ENCODE data around the gene MTMR2. TPM values are rescaled to one million over a fixed set of nuclear protein-coding genes. Genes with fewer than 3 reads are reported as not detected.

The MTMR2 gene
- total RNA-seq, 1 donor from 2014 or later: 68.0 TPM

- Histone ChIP-seq H2AFZ (ENCODE audit: low read depth, low read length) (no peak overlapping the region), H4K20me1 (ENCODE audit: insufficient read depth, low read length) (peaks cover 14% of the 10 kb centered on the region), H3K27me3 (ENCODE audit: insufficient read depth, low read length) (no peaks in the 10 kb centered on the region), H3K4me3 (ENCODE audit: insufficient read depth, low read depth, low read length) (no peak overlapping the region), H3K36me3 (ENCODE audit: insufficient read depth, low read length) (no peaks in the 10 kb centered on the region), H3K79me2 (ENCODE audit: insufficient read depth, low read length) (peaks cover 92% of the 10 kb centered on the region), H3K27ac (ENCODE audit: low read depth, low read length) (peak overlapping the region; percentile 62), H3K9me3 (ENCODE audit: insufficient read depth, low read depth, low read length) (no peaks in the 10 kb centered on the region), H3K4me1 (ENCODE audit: insufficient read depth, low read length) (peaks cover 19% of the 10 kb centered on the region), H3K9ac (ENCODE audit: low read length) (peak overlapping the region; percentile 3), H3K4me2 (ENCODE audit: low read length) (peak overlapping the region; percentile 12)
- Mint-ChIP-seq H3K4me1 (ENCODE audit: low read depth, unreplicated experiment) (peaks cover 25% of the 10 kb centered on the region), H3K27ac (ENCODE audit: unreplicated experiment) (no peak overlapping the region), H3K9me3 (ENCODE audit: unreplicated experiment) (no peaks in the 10 kb centered on the region), H3K4me3 (ENCODE audit: unreplicated experiment) (no peak overlapping the region), H3K27me3 (ENCODE audit: low read depth, unreplicated experiment) (no peaks in the 10 kb centered on the region), H3K36me3 (ENCODE audit: low read depth, unreplicated experiment) (no peaks in the 10 kb centered on the region)
- no peak for TF ChIP-seq CTCF (IDR thresholded peaks at IDR 0.05; ENCODE audit: insufficient read depth, low read depth, low read length)
- TF ChIP-seq EZH2 (IDR thresholded peaks at IDR 0.05; ENCODE audit: insufficient read depth, low read length): no peak
- FAIRE-seq (no peak), DNase-seq (ENCODE audit: low read depth) (peak; percentile 49)
These were observed 15.1 kb downstream of the MTMR2 start for GRCh38 chr11:95908826-95909225.

GRCh38 chr11:95907476-95907875, 16.4 kb downstream of the MTMR2 start:
- Mint-ChIP-seq H3K27me3 (ENCODE audit: low read depth, unreplicated experiment) (no peaks in the 10 kb centered on the region), H3K9me3 (ENCODE audit: unreplicated experiment) (no peaks in the 10 kb centered on the region), H3K4me3 (ENCODE audit: unreplicated experiment) (no peak overlapping the region), H3K27ac (ENCODE audit: unreplicated experiment) (no peak overlapping the region), H3K4me1 (ENCODE audit: low read depth, unreplicated experiment) (peaks cover 12% of the 10 kb centered on the region), H3K36me3 (ENCODE audit: low read depth, unreplicated experiment) (no peaks in the 10 kb centered on the region)
- no peak overlapping the region for H2AFZ ChIP-seq (ENCODE audit: low read depth, low read length)
- H4K20me1 ChIP-seq (ENCODE audit: insufficient read depth, low read length): peaks cover 21% of the 10 kb centered on the region
- no peak overlapping the region for H3K4me2 ChIP-seq (ENCODE audit: low read length)
- no peak overlapping the region for H3K4me3 ChIP-seq (ENCODE audit: insufficient read depth, low read depth, low read length)
- H3K4me1 ChIP-seq (ENCODE audit: insufficient read depth, low read length): peaks cover 10% of the 10 kb centered on the region
- FAIRE-seq: no peak
- H3K79me2 ChIP-seq (ENCODE audit: insufficient read depth, low read length): peaks cover 98% of the 10 kb centered on the region
- no peaks in the 10 kb centered on the region for H3K9me3 ChIP-seq (ENCODE audit: insufficient read depth, low read depth, low read length)
- TF ChIP-seq CTCF (IDR thresholded peaks at IDR 0.05; ENCODE audit: insufficient read depth, low read depth, low read length) (no peak), EZH2 (IDR thresholded peaks at IDR 0.05; ENCODE audit: insufficient read depth, low read length) (no peak)
- no peaks in the 10 kb centered on the region for H3K36me3 ChIP-seq (ENCODE audit: insufficient read depth, low read length)
- H3K27ac ChIP-seq (ENCODE audit: low read depth, low read length): no peak overlapping the region
- H3K27me3 ChIP-seq (ENCODE audit: insufficient read depth, low read length): no peaks in the 10 kb centered on the region
- no peak overlapping the region for H3K9ac ChIP-seq (ENCODE audit: low read length)
- no peak for DNase-seq (ENCODE audit: low read depth)

GRCh38 chr11:95904009-95904650, 19.8 kb downstream of the MTMR2 start:
- H3K79me2 ChIP-seq (ENCODE audit: insufficient read depth, low read length): peaks cover 98% of the 10 kb centered on the region
- no peak for FAIRE-seq
- no peak overlapping the region for H3K4me3 Mint-ChIP-seq (ENCODE audit: unreplicated experiment)

More at GRCh38 chr11:95904009-95904650, 19.8 kb downstream of the MTMR2 start:
- no peak for DNase-seq (ENCODE audit: low read depth)
- Mint-ChIP-seq H3K4me1 (ENCODE audit: low read depth, unreplicated experiment) (peaks cover 9% of the 10 kb centered on the region), H3K27ac (ENCODE audit: unreplicated experiment) (no peak overlapping the region), H3K36me3 (ENCODE audit: low read depth, unreplicated experiment) (no peaks in the 10 kb centered on the region), H3K27me3 (ENCODE audit: low read depth, unreplicated experiment) (no peaks in the 10 kb centered on the region), H3K9me3 (ENCODE audit: unreplicated experiment) (no peaks in the 10 kb centered on the region)
- Histone ChIP-seq H3K4me1 (ENCODE audit: insufficient read depth, low read length) (peaks cover 6% of the 10 kb centered on the region), H3K9ac (ENCODE audit: low read length) (no peak overlapping the region), H3K9me3 (ENCODE audit: insufficient read depth, low read depth, low read length) (no peaks in the 10 kb centered on the region), H3K27ac (ENCODE audit: low read depth, low read length) (no peak overlapping the region), H3K36me3 (ENCODE audit: insufficient read depth, low read length) (no peaks in the 10 kb centered on the region), H3K4me3 (ENCODE audit: insufficient read depth, low read depth, low read length) (no peak overlapping the region), H4K20me1 (ENCODE audit: insufficient read depth, low read length) (peaks cover 21% of the 10 kb centered on the region), H2AFZ (ENCODE audit: low read depth, low read length) (no peak overlapping the region), H3K4me2 (ENCODE audit: low read length) (no peak overlapping the region), H3K27me3 (ENCODE audit: insufficient read depth, low read length) (no peaks in the 10 kb centered on the region)
- TF ChIP-seq EZH2 (IDR thresholded peaks at IDR 0.05; ENCODE audit: insufficient read depth, low read length): no peak
